Gastrocnemius medialis (tissue), 4 donors: ENCODE results near the gene MIF4GD. TPM values are rescaled to one million over a fixed set of nuclear protein-coding genes. Genes with fewer than 3 reads are reported as not detected.

Experiments used
- ATAC-seq, 2 donors: fragments of 150-250 bp; one replicate each; pipeline ENCODE4 v1.9.1; 2016
- DNase-seq, 2 donors: peaks; one replicate each; pipeline ENCODE4 v3.0.0-alpha.2; 2019
- H3K27ac ChIP-seq, 4 donors: fragments of 200-600 bp; sonication (generic); 1 replicate in 1 of 4; 2 replicates in 3 of 4; pipeline ENCODE4 v1.5.1; 2016 to 2018; ENCODE audit warnings: mild to moderate bottlenecking in 2 of 4, moderate library complexity in 1 of 4
- H3K27me3 ChIP-seq, 3 donors: fragments of 200-600 bp; sonication (generic) in 2 of 3; 1 replicate in 1 of 3; 2 replicates in 2 of 3; pipeline versions ENCODE4 v1.5.1 to v1.6.0; 2016 to 2019; ENCODE audit warnings: mild to moderate bottlenecking in 1 of 3, moderate library complexity in 1 of 3
- H3K36me3 ChIP-seq, 2 donors: fragments of 200-600 bp; sonication (generic) in 1 of 2; one replicate each; pipeline ENCODE4 v1.5.1; 2017 to 2018
- H3K4me1 ChIP-seq, 2 donors: fragments of 200-600 bp; sonication (generic) in 1 of 2; one replicate each; pipeline ENCODE4 v1.5.1; 2016 to 2017; ENCODE audit warnings: mild to moderate bottlenecking in 2 of 2
- H3K4me3 ChIP-seq, 4 donors: fragments of 200-600 bp; sonication (generic) in 3 of 4; 1 replicate in 1 of 4; 2 replicates in 3 of 4; pipeline ENCODE4 v1.5.1; 2016 to 2019; ENCODE audit warnings: mild to moderate bottlenecking in 2 of 4
- H3K9me3 ChIP-seq, 3 donors: fragments of 200-600 bp; sonication (generic) in 2 of 3; 1 replicate in 1 of 3; 2 replicates in 2 of 3; pipeline ENCODE4 v1.5.1; 2016 to 2019
- POLR2A ChIP-seq, 2 donors: fragments of 450-650 bp; IDR thresholded peaks; one replicate each; pipeline ENCODE4 v1.6.1; 2017; ENCODE audit warnings: antibody characterized with exemption in 2 of 2, mild to moderate bottlenecking in 2 of 2, moderate library complexity in 2 of 2
- in situ Hi-C, 4 donors: fragments of 200-750 bp; cut with MboI; loops; one replicate each; pipeline versions ENCODE4 v1.15.0 to v1.8.0; 2017; ENCODE audit warnings: low sequenced_read_pairs in 4 of 4
- intact Hi-C: fragments of 100-400 bp; cut with DNase I; formaldehyde crosslinking; loops from one replicate; pipeline ENCODE4 v1.15.1; 2023; ENCODE audit warnings: low total_unique reads
- total RNA-seq, 4 donors: library from RNA; depleted of rRNA; stranded (reverse); fragments of >200 nt; gene quantifications; one replicate each; pipeline versions ENCODE4 v1.1.0 to v1.2.3, GENCODE V29; 2016
- TF ChIP-seq, protein P1 (sequence below), 5 experiments: fragments of 450-650 bp in 3 of 5; fragments of 200-600 bp in 2 of 5; sonication (generic) in 2 of 5; IDR thresholded peaks in 4 of 5; conservative IDR thresholded peaks in 1 of 5; 1 replicate in 4 of 5; 2 replicates in 1 of 5; pipeline ENCODE4 v1.5.1; 2016 to 2019; ENCODE audit warnings: antibody characterized with exemption in 5 of 5, mild to moderate bottlenecking in 3 of 5, moderate library complexity in 3 of 5

Gene MIF4GD
- total RNA-seq, 4 donors from 2014 or later, result 50.5 to 96.1 (median 72.4) TPM

- ATAC-seq, result no peak
- intact Hi-C loops, result no loop called here
- H3K27ac ChIP-seq, result peak overlapping the region; percentile 72 to 87 (median 78)
Measured at GRCh38 chr17:75241502-75241901, 29.5 kb downstream of the MIF4GD start.

GRCh38 chr17:75241143-75241430, 29.9 kb downstream of the MIF4GD start:
- peaks cover 0 to 83% of the 10 kb centered on the region in 2 donors for H3K36me3 ChIP-seq
- DNase-seq (peak in 1 of 2 donors; percentile 37), ATAC-seq (no peak)
- intact Hi-C loops, result no loop called here
- in situ Hi-C loops, result no loop called here
- TF ChIP-seq, protein P1, sequence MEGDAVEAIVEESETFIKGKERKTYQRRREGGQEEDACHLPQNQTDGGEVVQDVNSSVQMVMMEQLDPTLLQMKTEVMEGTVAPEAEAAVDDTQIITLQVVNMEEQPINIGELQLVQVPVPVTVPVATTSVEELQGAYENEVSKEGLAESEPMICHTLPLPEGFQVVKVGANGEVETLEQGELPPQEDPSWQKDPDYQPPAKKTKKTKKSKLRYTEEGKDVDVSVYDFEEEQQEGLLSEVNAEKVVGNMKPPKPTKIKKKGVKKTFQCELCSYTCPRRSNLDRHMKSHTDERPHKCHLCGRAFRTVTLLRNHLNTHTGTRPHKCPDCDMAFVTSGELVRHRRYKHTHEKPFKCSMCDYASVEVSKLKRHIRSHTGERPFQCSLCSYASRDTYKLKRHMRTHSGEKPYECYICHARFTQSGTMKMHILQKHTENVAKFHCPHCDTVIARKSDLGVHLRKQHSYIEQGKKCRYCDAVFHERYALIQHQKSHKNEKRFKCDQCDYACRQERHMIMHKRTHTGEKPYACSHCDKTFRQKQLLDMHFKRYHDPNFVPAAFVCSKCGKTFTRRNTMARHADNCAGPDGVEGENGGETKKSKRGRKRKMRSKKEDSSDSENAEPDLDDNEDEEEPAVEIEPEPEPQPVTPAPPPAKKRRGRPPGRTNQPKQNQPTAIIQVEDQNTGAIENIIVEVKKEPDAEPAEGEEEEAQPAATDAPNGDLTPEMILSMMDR (IDR thresholded peaks at IDR 0.05 in 4 of 5, conservative IDR thresholded peaks at IDR 0.05 in 1 of 5), result no peak
- no peak for TF ChIP-seq POLR2A (IDR thresholded peaks at IDR 0.05)
- no peak overlapping the region for H3K4me3 ChIP-seq
- no peaks in the 10 kb centered on the region for H3K27me3 ChIP-seq
- peak overlapping the region; percentile 72 to 87 (median 78) for H3K27ac ChIP-seq
- H3K9me3 ChIP-seq, result no peaks in the 10 kb centered on the region
- H3K4me1 ChIP-seq, result peaks cover 9 to 33% of the 10 kb centered on the region in 2 donors

More at GRCh38 chr17:75241502-75241901, 29.5 kb downstream of the MIF4GD start:
- Histone ChIP-seq H3K4me3 (no peak overlapping the region), H3K9me3 (no peaks in the 10 kb centered on the region), H3K4me1 (peaks cover 9 to 31% of the 10 kb centered on the region in 2 donors), H3K36me3 (peaks cover 0 to 83% of the 10 kb centered on the region in 2 donors), H3K27me3 (no peaks in the 10 kb centered on the region)
- no peak for DNase-seq
- in situ Hi-C loops, result no loop called here
- no peak for TF ChIP-seq POLR2A (IDR thresholded peaks at IDR 0.05)
- TF ChIP-seq, protein P1 (IDR thresholded peaks at IDR 0.05 in 4 of 5, conservative IDR thresholded peaks at IDR 0.05 in 1 of 5), result no peak

DNA sequence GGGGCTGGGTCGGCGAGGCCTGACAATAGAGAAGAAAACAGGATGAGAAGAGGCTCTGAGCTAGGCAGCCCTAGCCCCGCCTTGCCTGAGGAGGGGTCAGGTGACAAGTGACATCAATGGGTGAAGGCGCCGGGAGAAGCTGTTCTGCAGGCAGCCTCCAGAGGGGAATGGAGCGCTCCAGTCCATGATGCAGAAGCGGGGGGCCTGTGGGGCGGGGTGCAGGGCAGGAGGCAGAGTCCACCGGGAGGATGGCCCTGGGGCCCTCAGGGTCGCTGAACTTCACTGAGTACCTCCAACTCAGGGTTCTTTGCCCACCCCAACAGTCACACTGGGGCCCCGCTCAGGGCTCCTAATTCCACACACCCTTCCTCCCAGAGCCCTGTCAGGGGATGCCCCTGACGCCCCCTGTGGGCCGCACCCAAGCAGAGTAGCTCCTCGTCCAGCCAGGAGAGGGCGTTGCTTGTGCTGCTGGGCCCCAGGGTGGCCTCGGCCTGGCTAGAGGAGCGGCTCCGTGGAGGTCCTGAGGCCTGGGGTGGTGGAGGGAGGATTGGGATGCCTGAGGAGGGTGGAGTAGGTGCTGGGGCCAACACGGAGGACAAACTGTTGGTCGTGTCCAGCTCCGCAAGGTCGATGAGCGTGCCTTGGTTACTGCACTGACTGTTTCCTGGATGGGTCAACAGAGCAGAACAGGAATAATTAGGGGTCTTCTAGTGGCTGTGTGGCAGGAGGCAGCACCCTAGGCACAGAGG, 30.5 kb downstream of the MIF4GD start:
- Histone ChIP-seq H3K27ac (peak overlapping the region in 3 of 4 donors; percentile 75 to 87 (median 80)), H3K36me3 (peaks cover 0 to 82% of the 10 kb centered on the region in 2 donors), H3K9me3 (no peaks in the 10 kb centered on the region), H3K4me3 (no peak overlapping the region), H3K4me1 (peaks cover 9 to 33% of the 10 kb centered on the region in 2 donors), H3K27me3 (no peaks in the 10 kb centered on the region)
- in situ Hi-C loops, result no loop called here
- intact Hi-C loops, result no loop called here
- TF ChIP-seq, protein P1 (IDR thresholded peaks at IDR 0.05 in 4 of 5, conservative IDR thresholded peaks at IDR 0.05 in 1 of 5), result peak; percentile 15 to 50 (median 25)
- no peak for TF ChIP-seq POLR2A (IDR thresholded peaks at IDR 0.05)
- DNase-seq, result peak in 1 of 2 donors; percentile 35
- ATAC-seq, result no peak

DNA sequence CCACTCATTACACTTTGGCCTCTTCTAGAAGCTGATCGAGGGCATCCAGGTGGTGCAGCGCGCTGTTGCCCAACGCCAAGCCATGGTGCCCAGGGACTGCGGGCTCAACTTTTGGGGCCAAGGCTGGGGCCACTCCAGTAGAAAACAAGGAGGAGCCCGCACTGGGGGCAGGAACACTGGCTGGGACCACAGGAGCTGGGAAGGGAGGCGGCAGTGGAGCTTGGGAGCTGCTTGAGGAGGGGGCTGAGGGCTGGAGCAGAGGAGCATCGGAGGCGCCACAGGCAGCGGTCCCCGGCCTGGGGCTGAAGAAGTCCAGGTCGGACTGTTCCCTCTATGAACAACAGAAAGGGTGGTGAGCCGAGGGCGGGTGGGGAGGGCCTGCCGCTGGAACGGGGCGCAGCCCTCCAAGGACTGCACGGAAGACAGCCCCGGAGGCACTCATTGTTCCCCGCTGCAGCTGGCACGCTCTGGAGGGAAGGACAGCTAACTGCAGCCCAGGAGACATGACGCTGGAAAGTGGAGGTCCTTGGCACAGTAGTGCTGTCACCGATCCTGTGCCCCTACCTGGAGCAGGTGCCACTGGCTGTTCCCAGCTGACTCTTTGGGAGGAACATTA, 31.1 kb downstream of the MIF4GD start:
- intact Hi-C loops, result no loop called here
- H3K36me3 ChIP-seq, result peaks cover 0 to 82% of the 10 kb centered on the region in 2 donors
- TF ChIP-seq, protein P1 (IDR thresholded peaks at IDR 0.05 in 4 of 5, conservative IDR thresholded peaks at IDR 0.05 in 1 of 5), result no peak
- TF ChIP-seq POLR2A (IDR thresholded peaks at IDR 0.05), result no peak

More for the DNA sequence above, 31.1 kb downstream of the MIF4GD start:
- ATAC-seq, result no peak
- DNase-seq, result no peak
- Histone ChIP-seq H3K9me3 (no peaks in the 10 kb centered on the region), H3K27me3 (no peaks in the 10 kb centered on the region), H3K4me3 (no peak overlapping the region), H3K27ac (peak overlapping the region in 1 of 4 donors; percentile 87), H3K4me1 (peaks cover 9 to 33% of the 10 kb centered on the region in 2 donors)
- in situ Hi-C loops, result no loop called here
